Stimulated activated CD4-positive, alpha-beta T cell treated with anti-CD3 and anti-CD28 coated beads, Interleukin-1b, Interleukin-23, amount 100 ng/mL, for 24 hours (primary cell): ENCODE data around the gene KRTAP12-2.

Source experiments
- DNase-seq, 4 experiments: peaks; one replicate each; pipeline ENCODE4 v3.0.0-alpha.2; 2020; ENCODE audit warnings: low read depth in 4 of 4, low spot score in 1 of 4

Gene KRTAP12-2

DNA sequence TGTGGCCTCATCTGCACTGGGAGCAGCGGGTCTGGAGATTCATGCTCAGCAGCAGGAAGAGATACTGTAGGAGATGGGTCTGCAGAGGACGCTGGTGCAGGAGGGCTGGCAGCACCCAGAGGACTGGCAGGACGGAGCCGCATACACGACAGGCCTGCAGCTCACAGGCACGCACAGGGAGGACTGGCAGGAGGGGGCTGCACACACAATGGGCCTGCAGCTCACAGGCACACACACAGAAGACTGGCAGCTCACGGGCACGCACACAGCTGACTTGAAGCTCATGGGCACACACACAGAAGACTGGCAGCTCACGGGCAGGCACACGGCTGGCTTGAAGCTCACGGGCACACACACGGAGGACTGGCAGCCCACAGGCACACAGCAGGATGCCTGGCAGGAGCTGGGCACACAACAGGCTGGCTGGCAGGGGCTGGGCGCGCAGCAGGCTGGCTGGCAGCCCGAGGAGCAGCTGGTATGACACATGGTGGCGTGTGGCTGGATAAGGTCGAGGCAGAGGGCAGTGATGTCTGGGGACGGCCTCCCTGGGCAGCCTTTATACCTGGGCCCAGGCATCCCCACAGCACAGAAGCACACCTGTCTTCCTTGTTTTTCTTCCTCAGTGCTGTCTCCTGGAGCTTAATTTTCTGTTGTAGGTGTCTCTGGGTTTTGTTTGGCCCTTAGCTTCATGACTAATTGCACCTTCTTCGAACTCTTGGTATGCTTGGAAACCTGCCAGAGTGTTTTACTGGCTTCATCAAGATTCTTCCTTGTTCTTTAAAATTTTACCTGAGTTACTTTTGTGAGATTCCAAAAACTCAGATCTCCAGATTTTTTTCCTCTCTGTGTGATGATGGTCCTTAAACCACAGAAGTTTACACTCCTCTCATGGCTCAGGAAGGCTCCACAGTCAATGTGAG lies at the start of gene KRTAP12-2:
KRTAP12-2 (minus strand) TSS at position 527 of the 920 bp plus-strand sequence; CDS start at position 486, 41 bp downstream.
- DNase-seq = no peak

- DNase-seq = no peak
Observed at GRCh38 chr21:44714905-44715304, 48.2 kb upstream of the KRTAP12-2 start.

DNA sequence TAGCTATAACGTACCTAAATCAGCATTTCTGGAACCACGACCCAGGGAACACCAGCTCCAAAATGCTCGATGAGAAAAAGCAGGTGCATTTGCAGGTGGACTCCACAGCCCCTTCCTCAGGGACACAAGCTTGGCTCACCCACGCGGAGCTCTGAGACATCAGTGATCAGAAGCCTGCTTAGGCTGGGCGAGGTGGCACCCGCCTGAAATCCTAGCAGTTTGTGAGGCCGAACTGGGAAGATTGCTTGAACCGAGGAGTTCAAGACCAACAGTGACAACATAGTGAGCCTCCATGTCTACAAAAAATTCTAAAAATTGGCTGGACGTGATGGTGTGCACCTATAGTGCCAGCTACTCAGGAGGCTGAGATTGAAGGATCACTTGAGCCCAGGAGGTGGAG lies 47.1 kb upstream of the KRTAP12-2 start:
- DNase-seq = no peak

GRCh38 chr21:44713130-44713529 lies 46.4 kb upstream of the KRTAP12-2 start:
- no peak for DNase-seq

GRCh38 chr21:44712203-44713028 lies 45.7 kb upstream of the KRTAP12-2 start:
- DNase-seq = no peak

- no peak for DNase-seq
Observed at GRCh38 chr21:44711327-44712202, 44.8 kb upstream of the KRTAP12-2 start, which contains the start of gene TSPEAR. Gene TSPEAR, minus strand, starts transcription at chr21:44711572. Its CDS starts 58 bp downstream, at chr21:44711514.

- no peak for DNase-seq
Observed at GRCh38 chr21:44710756-44711326, 44.1 kb upstream of the KRTAP12-2 start.

- DNase-seq = no peak
Observed at GRCh38 chr21:44710294-44710665, 43.6 kb upstream of the KRTAP12-2 start.

DNA sequence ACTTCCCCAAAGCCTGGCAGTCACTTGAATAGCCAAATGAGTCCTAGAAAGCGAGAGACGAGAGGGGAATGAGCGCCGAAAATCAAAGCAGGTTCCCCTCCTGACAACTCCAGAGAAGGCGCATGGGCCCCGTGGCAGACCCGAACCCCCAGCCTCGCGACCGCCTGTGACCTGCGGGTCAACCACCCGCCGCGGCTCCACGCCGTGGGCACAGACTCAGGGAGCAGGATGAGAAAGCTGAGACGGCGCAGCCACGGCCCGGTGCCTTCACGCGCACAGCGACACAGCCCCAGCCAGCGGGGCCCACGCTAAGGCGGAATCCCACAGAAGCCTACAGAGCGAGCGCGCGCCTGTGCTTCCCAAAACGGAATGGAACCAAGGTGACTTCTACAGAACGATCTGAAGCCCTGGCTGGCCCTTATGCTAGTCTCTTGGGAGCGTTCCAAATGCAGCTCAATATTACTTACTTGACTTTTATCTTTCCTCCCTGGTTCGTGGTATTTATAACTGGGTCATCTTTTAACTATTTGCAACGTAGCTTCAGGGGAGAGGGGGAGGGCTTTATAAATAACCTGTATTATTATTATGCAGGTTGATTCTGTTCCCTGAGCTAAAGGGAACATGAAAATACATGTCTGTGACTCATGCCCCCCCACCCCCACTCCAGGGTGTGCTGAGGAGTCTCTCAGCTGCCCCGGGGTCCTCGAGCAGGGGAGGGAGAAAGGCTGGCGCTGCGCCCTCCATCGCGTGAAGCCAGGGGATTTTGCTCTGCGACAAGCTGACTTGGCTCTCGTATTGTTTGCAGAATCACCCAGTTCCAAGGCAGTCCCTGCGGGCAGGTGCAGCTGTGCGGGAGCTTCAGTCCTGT lies 42.9 kb upstream of the KRTAP12-2 start:
- peak in 1 of 4 experiments; percentile 15 for DNase-seq

DNA sequence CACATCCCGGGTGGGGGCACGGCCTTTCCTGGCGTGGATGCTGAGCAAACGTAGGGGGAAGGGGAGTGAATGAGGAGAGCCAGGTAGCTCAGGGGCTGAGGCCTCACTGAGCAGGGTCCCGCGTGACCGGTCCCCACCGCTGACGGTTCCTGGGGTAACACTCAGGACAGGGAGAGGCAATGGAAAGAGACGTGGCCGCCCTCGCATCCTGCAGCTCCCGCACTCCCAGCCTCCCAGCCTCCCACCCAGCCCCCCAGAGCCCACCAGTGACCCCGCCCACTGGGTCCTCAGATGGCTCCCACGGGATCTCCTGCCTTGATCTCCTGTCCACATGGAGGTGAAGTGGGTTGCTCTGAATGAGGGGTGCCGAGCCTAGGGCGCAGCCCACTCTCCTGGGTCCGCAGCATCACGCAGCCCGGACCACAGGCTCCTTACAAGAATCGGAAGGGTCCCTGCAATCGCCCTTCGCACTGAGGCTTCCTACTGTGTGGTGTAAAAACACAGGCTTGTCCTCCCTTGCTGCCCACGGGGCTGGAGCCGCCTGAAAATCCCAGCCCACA lies 42.2 kb upstream of the KRTAP12-2 start:
- no peak for DNase-seq

GRCh38 chr21:44708213-44708865 lies 41.6 kb upstream of the KRTAP12-2 start:
- no peak for DNase-seq

DNA sequence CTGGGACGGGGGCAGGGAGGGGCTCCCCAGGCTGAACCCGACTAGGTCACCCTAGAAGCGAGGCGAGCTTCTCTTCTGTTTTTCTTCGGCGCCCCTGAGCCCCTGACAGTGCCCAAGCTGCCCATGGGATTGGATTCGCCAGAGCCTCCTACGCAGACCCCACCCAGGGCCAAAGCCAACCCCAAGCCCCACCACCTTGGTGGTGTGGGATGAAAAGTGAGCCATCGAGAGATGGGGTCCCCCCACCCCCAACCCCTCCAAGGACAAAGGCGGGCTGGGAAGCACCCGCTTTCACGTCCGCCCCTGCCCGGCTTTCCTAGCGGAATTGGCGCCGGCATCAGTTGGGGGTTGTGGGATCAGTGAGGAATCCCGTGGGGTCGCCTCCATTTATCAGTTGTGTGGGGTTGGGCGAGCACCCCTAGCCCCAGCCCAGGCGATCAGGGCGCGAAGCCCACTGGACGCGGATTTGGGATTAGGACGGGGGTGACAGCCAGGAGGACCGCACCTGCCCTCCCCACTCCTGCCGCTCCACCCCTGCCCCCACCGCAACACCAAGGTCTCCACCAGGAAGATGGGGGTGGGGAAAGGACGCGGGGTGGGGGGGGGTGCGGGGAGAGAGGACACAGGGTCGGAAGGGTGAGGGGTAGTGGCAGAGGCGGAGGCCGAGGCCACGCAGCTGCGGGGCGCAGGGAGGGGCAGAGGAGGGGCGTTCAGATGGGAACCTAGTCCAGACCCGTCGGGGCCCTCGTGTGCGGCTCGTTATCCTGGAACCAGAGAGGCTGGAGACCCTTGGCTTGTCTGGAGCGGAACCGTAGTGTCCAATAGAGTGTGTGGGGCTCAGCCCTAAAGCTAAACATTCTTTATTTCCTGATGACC lies 40.2 kb upstream of the KRTAP12-2 start:
- no peak for DNase-seq

DNA sequence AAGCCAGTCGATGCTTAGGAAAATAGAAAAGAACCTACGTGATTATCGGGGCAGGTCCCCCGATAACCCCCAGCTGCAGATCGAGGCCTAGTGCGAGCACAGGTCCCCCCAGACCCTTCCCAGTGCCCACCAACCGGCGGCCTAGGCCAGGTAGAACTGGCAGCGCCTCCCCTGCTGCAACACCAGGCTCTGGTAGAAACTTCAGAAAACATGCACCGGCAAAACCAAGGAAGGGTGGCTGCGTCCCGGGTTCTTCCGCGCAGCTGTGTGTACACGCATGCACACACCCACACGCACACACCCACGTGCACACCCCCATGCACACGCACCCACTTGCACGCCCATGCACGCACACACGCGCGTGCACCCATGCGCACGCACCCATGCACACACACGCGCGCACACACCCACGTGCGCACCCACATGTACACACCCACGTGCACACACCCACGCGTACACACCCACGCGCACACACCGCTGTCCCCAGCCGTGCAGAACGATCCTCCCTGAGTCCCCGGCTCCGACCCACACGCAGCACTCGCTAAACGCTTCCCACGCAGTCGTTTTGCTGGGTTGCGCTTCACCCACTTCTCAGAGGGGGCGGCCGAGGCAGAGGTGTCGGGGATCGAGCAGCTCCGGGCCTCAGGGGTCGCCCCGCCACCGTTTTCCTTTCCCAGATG lies 39.4 kb upstream of the KRTAP12-2 start:
- no peak for DNase-seq

DNA sequence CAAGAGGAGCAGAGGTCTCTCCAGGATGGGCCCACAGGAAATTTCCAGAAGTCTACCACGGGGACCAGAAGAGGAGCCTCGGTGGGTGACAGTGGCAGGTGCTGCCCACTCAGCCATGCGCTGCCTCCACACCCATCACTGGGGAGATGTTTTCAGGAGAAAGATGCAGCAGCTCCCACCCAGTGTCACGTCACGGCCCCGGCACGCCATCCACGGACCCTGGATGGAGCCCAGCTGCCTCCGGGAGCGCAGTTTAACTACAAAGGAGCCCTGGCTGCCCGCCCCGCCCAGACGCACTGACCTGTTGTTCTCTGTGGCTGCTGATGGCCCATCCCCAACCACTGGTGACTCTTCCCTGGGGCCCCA lies 37.9 kb upstream of the KRTAP12-2 start:
- DNase-seq = no peak

GRCh38 chr21:44703731-44704635 lies 37.3 kb upstream of the KRTAP12-2 start:
- DNase-seq = no peak
